ENCODE results near the gene ENO4.

DNA sequence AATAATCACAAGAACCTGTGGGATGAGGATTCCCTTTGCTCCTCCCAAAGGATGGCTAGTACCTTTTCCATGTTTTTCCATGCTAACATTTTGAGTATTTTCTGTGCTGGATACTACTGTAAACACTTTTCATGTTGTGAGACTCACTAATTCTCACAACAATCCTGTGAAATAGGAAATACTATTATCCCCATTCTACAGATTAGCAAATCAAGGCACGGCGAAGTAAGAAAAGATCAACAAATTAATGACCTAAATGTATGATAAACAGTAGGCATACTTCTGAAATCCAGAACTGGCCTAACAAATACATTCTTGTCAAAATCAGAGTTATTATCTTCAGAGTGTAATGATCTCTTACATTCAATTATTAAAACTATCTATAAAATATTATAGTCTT lies 69.3 kb downstream of the ENO4 start:
- TF ChIP-seq CTCF (IDR thresholded peaks at IDR 0.05) (no peak), POLR2A (IDR thresholded peaks at IDR 0.05) (no peak), EP300 (IDR thresholded peaks at IDR 0.05) (no peak), POLR2AphosphoS5 (IDR thresholded peaks at IDR 0.05) (no peak)

Data from gastroesophageal sphincter (tissue), 3 donors.